Stimulated activated CD8-positive, alpha-beta memory T cell treated with anti-CD3 and anti-CD28 coated beads, Interleukin-4, amount 100 ng/mL, for 48 hours (primary cell): Measurements from ENCODE around the gene KLF17.
"Not testable (repeated sequence)": the region's sequence is repeated elsewhere in the genome, so short reads cannot be mapped to it uniquely, and the experiment has no call there.

Source experiments
- DNase-seq: peaks from one replicate; pipeline ENCODE4 v3.0.0-alpha.2; 2020

Gene KLF17

DNA sequence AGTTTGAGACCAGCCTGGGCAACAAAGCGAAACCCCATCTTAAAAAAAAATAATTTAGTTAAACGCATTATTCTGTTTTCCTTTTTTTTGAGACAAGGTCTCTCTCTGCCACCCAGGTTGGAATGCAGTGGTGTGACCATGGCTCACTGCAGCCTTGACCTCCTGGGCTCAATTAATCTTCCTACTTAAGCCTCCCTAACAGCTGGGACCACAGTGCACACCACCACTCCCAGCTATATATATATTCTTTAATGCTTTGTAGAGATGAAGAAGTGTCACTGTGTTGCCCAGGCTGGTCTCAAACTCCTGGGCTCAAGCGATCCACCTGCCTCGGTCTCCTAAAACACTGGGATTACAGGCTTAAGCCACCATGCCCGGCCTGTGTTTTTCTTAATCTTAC is 7.7 kb upstream of the KLF17 start:
- DNase-seq = no peak

DNA sequence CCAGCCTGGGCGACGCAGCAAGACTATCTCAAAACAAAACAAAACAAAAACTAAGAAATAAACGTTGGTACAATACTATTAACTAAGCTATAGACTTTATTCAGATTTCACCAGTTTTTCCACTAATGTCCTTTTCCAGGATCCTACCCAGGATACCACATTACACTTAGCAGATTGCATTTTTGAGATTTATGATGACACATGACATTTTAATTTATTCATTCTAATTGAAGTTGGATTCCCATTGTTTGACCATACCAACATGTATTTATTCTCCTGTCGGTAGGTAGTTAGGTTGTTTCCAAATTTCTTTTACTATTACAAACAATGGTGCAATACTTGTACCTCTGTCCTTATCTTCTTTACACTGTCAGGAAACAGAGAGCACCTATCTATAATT is 6.8 kb upstream of the KLF17 start:
- DNase-seq = no peak

DNA sequence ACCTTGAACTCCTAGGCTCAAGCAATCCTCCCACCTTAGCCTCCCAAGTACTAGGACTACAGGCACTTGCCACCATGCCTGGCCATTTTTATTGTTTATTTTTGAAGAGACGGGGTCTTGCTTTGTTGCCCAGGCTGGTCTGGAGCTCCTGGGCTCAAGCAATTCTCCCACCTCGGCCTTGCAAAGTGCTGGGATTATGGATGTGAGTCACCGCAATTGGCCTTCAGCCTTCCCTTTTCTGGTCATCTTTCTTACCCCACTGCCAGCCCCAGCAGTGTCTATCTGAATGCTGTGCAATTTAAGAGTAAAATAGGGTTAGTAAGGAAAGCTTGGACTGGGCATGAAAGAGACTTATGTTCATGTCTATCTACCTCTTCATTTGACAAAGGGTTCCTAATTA is 6.1 kb upstream of the KLF17 start:
- DNase-seq = no peak

DNA sequence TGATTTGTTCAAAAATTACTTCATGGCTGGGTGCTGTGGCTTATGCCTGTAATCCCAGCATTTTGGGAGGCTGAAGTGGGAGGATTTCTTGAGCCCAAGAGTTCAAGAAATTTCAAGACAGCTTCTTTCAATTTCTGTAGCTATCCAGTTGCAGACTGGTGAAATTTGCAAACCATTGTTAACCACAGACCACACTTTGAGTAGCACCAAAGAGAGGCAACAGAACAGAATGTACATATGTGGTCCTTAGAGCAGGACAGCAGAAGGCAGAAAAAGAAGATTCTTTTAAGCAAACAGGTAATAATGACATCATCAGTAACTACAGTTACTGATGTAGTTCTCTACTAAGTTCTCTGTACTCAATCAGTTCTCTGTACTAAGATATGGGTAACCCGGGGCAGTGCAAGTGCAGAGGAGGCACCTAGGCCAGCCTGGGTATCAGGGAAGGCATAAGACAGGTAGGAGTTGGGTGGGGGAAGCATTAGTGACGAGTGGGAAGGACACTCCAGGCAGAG is 5.5 kb upstream of the KLF17 start:
- no peak for DNase-seq

DNA sequence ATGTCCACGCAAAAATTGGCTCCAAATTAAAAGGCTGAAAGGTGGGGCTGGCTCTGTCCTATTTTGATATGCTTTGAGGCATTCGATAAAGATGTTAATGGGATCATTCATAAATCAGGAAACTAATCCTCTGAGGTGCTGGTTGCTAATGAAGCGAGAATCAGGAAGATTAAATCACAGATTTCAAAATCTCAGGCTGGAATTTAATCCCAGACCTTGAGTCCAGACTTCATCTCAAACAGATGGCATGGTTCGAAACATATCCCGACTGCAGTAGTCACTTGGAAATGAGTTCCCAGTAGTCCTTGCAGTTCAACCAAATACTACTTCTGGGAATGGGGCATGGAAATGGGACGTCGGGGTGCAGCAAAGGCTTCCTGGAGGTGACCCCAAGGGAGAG is 4.5 kb upstream of the KLF17 start:
- DNase-seq = no peak

DNA sequence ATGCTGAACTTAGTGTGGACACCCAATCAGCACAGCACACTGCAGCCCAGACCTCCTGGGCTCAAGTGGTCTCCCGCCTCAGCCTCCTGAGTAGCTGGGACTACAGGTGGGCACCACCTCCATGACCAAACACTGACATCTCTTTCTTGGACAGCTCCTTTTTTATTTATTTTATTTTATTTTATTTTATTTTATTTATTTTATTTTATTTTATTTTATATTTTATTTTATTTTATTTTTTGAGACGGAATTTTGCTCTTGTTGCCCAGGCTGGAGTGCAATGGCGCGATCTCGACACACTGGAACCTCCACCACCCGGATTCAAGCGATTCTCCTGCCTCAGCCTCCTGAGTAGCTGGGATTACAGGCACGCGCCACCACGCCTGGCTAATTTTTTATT is 1.3 kb upstream of the KLF17 start:
- DNase-seq = not testable (repeated sequence)

DNA sequence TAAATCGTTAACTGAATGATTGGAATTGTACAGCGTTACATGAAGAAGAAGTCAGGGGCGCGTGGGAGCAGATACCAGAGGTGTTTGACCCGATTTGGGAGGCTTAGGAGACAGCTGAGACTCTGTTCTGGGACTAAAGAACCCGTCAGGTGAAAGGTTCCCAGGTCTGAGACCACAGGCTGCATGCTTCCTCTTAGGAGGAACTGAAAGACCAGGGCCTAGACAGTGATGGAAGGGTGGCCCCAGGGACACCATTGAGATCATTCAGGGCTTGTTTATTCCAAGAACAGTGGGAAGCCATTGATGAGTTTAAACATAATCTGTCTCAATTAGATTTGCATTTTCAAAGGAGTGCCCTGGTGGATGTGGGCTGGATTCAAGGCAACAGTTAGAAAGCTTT is 904 bp downstream of the KLF17 start:
- DNase-seq = no peak

DNA sequence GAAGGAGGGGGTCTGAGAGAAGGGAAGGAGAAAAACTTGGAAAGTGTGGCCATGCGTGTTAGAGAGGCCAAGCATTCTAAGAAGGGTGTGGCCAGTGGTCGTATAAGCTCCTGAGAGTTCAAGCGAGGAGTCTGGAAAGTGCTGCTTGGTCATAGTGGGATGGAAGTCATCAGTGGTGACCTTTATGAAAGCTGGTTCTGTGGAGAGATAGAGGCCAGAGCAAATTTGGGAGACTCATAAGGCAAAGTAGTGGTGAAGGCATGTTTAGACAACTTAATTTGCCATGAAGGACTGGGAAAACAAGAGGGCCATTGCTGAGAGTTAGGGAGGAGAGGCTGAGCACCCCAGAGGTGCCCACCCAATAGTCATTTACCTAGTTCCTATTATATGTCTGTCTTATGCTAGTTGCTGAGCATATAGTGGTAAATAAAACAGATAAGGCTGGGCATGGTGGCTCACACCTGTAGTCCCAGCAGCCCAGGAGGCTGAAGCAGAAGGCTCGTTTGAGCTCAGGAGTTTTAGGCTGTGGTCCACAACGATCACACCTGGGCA is 1.9 kb downstream of the KLF17 start:
- no peak for DNase-seq

DNA sequence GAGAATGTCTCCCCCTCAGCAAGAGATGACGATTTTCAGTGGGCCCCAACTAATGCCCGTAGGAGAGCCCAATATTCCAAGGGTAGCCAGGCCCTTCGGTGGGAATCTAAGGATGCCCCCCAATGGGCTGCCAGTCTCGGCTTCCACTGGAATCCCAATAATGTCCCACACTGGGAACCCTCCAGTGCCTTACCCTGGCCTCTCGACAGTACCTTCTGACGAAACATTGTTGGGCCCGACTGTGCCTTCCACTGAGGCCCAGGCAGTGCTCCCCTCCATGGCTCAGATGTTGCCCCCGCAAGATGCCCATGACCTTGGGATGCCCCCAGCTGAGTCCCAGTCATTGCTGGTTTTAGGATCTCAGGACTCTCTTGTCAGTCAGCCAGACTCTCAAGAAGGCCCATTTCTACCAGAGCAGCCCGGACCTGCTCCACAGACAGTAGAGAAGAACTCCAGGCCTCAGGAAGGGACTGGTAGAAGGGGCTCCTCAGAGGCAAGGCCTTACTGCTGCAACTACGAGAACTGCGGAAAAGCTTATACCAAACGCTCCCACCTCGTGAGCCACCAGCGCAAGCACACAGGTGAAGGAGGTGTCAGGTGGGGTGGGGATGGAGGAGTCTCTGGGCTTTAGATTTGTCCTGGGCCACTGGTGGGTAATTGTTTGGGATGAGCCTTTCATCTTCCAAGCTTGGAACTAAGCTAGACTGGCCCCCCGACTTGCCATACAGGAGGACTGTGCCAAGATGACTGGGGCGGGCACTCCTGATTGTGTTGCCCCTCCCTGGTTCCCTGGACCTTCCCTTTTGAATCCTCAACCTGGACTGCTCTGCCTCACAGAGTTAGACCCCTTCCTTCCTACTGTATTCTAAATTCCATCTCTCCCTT is 11.2 kb downstream of the KLF17 start:
- no peak for DNase-seq

DNA sequence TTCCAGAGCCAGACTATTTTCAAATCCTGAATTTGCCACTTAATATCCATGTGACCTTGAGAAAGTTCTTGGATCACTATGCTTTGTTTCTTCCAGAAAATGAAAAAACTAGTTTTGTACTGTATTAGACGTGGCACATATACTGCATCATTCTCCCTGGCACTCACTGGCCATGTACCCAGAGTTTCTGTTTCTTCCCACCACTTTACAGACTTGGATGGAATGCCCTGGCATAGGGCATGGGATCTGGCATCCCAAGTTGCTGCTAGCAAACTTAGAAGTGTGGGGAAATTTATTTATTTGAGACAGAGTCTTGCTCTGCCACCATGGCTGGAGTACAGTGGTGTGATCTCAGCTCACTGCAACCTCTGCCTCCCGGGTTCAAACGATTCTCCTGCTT is 12.8 kb downstream of the KLF17 start:
- no peak for DNase-seq

DNA sequence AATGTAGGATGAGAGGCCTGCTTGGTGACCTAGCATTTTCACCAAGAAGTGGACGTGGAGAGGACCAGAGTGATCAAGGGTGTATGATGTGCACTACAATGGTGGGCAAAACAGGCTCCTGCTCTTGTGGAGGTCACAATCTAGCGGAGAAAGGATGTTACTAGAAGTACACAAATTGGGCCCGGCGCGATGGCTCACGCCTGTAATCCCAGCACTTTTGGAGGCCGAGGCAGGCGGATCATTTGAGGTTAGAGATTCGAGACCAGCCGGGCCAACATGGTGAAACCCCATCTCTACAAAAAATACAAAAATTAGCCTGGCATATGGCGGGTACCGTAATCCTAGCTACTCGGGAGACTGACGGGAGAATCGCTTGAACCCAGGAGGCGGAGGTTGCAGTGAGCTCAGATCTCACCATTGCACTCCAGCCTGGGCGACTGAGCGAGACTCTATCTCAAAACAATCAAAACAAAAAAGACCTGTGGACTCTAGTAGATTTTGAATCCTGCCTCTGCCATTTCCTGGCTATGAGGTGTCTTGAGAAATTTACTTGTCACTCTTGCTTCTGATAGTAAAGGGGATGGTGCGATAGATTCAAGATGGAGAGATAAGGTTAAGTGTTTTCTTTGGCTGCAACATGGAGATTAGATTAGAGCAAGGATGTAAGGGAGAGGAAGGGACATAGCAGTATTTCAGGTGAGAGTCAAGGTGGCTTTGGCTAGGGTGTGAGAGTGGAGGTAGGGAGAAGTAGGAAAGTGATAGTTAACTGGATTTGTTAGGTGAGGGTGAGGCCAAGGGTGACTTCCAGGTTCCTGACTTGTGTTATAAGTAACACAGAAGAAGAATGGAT is 15.7 kb downstream of the KLF17 start:
- DNase-seq = no peak

DNA sequence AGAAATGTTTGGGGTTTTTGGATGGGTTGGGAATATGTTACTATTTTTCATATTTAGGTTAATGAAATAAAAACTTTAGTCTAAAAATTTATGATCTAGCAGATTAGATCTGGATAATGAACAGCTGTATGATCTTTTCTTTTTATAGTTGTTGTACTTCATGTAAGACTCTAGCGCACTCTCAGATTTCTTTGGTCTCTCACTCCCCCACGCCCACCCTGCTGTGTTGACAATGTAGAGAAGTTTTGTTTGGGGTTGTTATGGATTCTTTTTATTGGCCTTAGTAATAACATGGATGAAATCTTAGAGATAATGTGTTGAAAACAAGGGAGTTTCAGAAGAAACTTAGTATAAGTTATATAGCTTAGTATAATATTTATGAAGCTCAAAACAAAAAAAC is 17.3 kb downstream of the KLF17 start:
- DNase-seq = no peak

DNA sequence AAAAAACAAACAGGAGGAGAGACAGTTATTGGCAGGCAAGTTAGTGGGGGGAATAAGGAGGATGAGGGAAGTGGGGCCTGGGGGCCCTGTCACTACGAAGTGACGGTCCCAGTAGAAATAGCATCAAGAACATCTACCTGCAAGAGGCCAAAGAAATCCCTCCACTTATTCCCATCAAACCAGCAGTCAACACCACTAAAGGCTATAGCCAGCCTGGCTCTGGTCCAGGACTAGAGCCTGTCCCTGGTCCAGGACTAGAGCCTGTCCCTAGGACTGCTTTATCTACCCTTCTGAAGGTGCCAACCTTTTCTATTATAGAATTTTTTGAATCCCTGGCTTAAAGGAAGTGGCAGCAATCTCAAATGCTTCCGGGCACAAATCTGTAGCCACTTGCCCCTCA is 19.6 kb downstream of the KLF17 start:
- no peak for DNase-seq

DNA sequence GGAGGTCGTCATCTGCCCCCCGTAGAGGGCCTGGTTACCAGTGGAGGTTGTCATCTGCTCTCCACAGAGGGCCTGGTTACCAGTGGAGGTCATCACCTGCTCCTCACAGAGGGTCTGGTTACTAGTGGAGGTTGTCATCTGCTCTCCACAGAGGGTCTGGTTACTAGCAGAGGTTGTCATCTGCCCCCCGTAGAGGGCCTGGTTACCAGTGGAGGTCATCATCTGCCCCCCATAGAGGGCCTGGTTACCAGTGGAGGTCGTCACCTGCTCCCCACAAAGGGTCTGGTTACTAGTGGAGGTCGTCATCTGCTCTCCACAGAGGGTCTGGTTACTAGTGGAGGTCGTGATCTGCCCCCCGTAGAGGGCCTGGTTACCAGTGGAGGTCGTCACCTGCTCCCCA is 20.9 kb downstream of the KLF17 start:
- not testable (repeated sequence) for DNase-seq

DNA sequence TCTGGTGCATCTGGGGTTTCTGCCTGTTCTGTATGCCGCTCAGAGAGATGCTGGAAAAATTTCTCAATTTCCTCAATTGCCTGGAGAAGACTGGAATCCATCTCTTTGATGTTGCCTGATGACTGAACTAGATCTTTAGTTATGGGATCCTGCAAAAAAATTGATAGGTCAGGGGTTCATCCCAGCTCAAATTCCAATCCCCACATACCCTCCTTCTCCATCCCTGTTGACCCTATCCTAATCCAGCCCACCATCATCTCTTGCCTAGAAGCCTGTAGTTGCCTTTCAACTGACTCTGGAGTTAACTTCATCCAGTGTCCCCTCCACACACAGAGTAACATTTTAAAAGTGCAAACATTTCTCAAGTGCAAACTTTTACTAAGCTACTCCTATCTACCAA is 22.9 kb downstream of the KLF17 start, which contains the start of gene KLF18:
KLF18 (minus strand) TSS at position 101 of the 400 bp plus-strand sequence; CDS start at position 101, 0 bp downstream.
- DNase-seq = no peak

DNA sequence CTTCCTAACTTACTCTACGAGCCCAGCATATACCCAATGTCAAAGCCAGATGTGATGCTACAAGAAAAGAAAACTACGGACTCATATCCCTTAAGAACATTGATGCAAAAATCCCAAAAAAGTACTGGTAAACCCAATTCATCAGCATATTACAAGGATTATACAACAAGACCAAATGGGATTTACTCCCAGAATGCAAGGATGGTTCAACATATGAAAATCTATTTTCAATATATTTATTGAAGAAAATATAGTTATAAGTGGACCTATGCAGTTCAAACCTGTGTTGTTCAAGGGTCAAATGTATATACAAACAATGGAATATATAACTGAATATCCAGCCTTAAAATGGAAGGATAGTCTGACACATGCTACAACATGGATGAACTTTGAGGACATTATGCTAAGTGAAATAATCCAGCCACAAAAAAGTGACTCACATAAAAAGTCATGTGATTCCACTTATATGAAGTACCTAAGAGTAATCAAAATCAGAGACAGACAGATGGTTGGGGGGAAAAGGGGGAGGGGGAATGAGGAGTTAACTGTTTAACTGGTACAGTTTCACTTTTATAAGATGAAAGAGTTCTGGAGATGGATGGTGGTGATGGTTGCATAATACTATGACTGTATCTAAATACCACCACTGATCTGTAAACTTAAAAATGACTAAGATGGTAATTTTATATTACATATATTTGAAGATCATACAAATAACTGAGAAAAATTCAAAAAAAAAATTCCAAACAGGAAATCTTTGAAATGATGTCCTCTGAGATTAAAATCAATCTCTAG is 26.5 kb downstream of the KLF17 start:
- DNase-seq = no peak

DNA sequence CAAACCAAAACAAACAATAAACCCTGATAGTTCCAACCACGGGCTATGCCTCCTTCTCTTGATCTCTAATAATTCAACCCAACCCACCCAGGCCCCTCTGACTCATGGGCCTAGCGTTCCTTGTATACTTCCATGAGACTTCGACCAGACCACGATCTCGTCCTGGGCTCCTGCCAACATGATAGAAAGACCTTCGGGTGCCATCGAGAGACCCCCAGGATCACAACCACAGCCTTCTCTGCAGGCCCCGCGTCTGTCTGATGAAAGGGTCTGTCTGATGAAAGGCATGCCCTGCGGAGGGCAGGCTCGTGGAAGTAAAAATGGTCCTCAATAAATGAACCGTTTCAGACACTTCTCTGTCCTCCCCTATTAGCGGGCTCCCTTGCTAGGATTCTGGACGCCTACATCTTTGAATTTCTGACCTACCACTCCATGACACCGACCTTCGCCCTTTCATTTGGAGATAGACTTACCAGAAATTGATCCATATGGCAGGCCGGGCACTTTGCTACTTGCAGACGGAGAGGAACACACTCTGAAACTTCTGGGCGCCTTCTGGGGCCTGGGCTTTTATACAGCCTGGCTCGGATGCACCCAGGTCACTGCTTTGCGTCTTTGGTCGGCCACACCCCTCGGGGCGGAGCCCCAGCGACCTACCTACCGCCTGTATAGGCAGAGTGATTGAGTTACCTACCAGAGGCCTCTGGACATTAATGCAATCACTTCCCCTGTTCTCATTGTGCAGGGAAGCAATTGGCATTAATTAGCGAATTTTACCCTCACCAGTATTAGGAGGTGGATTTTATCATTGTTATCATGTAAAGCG is 28.1 kb downstream of the KLF17 start:
- no peak for DNase-seq

DNA sequence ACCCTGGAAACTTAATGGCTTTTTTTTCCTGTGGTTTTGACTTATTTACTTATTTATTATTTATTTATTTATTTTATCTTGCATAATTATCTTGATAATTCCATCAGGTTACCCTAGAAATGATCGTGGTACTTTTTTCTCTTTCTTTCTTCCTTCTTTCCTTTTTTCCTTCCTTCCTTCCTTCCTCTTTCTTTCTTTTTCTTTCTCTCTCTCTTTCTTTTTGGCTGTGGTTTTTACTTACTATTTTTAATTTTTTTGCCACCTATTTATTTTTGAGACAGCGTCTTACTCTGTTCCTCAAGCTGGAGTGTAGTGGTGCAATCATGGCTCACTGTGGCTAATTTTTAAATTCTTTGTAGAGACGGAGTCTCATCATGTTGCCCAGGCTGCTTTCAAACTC is 29.0 kb downstream of the KLF17 start:
- DNase-seq = no peak

DNA sequence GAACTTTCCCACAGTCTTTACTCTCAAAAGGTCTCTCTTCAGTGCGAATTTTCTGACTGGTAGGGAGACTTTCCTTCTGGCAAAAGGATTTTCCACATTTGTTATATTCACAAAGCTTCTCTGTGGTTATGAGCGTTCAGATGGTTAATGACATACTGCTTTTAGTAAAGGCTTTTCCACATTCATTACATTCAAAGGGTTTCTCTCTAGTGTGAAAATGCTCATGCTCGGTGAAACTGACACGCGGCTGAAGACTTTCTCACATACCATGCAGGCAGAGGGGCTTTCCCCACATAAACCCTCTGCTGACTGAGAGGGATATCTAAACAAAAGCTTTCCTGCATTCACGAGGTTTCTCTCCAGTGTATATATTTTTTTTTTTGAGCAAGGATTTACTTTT is 32.7 kb downstream of the KLF17 start:
- DNase-seq = no peak

DNA sequence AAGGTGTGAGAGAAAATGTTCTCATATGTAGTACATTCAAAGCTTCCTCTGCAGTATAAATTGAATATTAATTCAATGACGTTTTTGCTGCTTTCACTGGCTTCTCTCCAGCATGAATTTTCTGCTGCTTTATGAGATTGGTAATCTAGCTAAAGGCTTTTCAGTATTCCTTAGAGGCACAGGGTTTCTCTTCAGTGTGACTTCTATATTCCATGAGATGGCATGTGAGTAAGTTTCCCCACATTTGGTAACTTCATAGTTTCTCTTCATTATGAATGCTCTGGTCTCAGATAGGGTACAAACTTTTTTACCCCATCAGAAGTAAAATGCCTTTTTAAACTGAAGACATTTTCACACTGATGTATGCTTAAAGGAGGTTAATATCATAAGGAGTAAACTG is 33.2 kb downstream of the KLF17 start:
- no peak for DNase-seq

DNA sequence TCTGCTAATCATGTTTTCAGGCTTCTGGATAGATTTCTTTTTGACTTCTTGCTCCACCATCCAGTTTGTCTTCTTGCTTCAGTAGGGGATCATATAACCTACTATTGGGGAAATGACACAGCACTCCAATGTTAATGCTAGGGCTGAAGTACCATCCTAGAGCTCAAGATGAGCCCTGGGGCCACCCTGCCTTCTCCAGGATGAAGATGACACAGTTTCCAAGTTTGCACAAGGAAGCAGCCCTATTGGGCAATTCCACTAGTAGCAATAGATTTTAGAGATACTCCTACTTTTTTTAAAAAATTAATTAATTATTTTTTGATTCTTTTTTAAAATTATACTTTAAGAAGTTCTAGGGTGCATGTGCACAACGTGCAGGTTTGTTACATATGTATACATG is 34.1 kb downstream of the KLF17 start:
- no peak for DNase-seq

DNA sequence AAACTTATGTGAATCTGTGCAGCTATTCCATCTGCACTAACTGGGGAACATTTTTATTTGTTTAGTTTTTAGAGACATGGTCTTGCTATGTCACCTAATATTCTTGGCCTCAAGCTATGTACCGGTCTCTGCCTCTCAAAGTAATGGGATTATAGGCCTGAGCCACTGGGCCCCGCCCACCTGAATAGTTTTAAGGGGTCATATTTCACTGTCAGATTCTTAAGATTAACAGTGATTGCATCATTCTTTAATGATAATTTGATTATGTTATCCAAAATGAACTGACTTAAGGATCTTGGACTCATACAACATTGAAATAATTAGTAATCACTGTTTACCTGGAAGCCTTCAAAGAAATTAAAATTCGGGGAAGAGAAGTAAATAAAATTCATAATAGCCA is 35.4 kb downstream of the KLF17 start:
- DNase-seq = no peak
